Esophagus squamous epithelium (tissue), 4 donors: ENCODE measurements around the gene INKA2.

Experiments
- POLR2A ChIP-seq, 4 donors: fragments of 450-650 bp; IDR thresholded peaks; one replicate each; pipeline ENCODE4 v1.6.1; 2017; ENCODE audit warnings: antibody characterized with exemption in 4 of 4, mild to moderate bottlenecking in 4 of 4, moderate library complexity in 3 of 4
- TF ChIP-seq, protein P1 (sequence below), 6 experiments: fragments of 450-650 bp in 4 of 6; fragments of 200-600 bp in 2 of 6; sonication (generic) in 2 of 6; IDR thresholded peaks; one replicate each; pipeline ENCODE4 v1.5.1; 2016 to 2019; ENCODE audit warnings: antibody characterized with exemption in 6 of 6, mild to moderate bottlenecking in 4 of 6, moderate library complexity in 4 of 6

DNA sequence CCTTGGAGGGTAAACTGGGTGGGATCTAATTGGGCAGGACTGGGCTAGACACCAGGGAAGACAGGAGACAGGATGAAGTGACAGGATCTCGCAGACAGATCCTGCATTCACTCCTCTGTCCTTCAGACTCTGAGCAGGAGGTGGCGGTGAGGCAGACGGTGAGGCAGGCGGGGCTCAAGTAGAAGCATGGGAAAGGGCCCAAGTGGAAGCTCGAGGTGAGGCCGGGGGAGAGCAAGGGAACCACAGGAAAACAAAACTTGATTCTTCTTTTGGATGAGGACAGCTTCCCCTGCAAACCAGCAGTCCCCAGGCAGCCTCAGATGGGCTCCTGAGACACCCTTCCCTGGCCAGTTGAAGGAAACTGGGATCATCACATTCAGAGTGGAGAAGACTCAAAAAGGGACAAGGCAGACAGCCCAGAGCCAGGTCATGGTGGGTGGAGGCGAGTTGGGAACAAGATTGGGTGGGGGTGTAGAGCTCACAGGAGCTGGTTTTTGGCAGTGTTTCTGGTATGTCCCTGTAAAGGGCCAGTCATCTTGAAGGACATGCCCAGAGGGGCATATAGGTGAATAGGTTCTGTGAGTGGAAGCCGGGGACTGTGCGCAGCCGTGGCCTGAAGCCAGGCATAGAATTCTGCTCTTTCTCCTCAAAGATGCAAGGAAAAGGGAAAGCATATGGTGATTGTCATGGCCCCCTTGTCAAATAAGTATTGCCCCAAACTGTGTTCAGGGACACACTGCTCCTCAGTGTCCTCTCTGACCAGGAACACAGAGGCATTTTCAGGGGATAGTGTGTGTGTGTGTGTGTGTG, 18.0 kb downstream of the INKA2 start:
- TF ChIP-seq POLR2A (IDR thresholded peaks at IDR 0.05): no peak
- TF ChIP-seq, protein P1, sequence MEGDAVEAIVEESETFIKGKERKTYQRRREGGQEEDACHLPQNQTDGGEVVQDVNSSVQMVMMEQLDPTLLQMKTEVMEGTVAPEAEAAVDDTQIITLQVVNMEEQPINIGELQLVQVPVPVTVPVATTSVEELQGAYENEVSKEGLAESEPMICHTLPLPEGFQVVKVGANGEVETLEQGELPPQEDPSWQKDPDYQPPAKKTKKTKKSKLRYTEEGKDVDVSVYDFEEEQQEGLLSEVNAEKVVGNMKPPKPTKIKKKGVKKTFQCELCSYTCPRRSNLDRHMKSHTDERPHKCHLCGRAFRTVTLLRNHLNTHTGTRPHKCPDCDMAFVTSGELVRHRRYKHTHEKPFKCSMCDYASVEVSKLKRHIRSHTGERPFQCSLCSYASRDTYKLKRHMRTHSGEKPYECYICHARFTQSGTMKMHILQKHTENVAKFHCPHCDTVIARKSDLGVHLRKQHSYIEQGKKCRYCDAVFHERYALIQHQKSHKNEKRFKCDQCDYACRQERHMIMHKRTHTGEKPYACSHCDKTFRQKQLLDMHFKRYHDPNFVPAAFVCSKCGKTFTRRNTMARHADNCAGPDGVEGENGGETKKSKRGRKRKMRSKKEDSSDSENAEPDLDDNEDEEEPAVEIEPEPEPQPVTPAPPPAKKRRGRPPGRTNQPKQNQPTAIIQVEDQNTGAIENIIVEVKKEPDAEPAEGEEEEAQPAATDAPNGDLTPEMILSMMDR (IDR thresholded peaks at IDR 0.05): peak in 1 of 6 experiments; percentile 4
